Fibroblast of the aortic adventitia (primary cell): ENCODE measurements around the gene SH3BP5. TPM values are rescaled to one million over a fixed set of nuclear protein-coding genes. Genes with fewer than 3 reads are reported as not detected.

Experiments
- DNase-seq: peaks from one replicate; pipeline ENCODE4 v3.0.0-alpha.2; 2010; ENCODE audit warnings: low read depth
- H3K4me3 ChIP-seq: 2 replicates; pipeline ENCODE4 v1.5.1; 2011; ENCODE audit warnings: low read depth, mild to moderate bottlenecking, control low read depth, low read length, moderate library complexity
- CTCF ChIP-seq: IDR thresholded peaks from 2 replicates; pipeline ENCODE4 v1.5.1; 2011; ENCODE audit warnings: mild to moderate bottlenecking, low read length, control low read depth, inconsistent platforms; ENCODE audit not compliant: insufficient read depth
- total RNA-seq: library from RNA; depleted of rRNA; stranded (reverse); fragments of >200 nt; gene quantifications from 2 replicates; pipeline ENCODE4 v1.2.3, GENCODE V29; 2012; ENCODE audit warnings: low replicate concordance

Gene SH3BP5
- total RNA-seq, 1 donor, result 25.5 TPM

DNA sequence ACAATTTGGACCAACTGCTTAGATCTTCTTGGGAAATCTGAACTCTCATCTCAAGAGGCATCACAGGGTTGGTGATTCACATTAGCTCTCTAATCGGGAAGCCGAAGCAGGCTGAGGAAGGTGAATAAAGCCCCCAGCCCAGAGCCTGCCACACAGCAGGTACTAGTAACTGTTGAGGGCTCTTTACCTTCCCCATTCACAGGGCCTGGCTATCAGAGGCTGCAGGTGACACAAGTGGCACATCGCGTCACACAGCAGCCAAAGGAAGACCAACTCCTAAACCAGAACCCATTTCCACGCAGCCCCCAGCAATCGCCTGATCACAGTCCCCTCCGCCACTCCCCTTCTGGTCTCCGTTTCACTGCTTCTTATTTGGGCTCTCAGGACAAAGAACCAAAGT lies 29.2 kb downstream of the SH3BP5 start:
- H3K4me3 ChIP-seq, result no peak overlapping the region
- no peak for TF ChIP-seq CTCF
- no peak for DNase-seq

- DNase-seq, result no peak
- no peak overlapping the region for H3K4me3 ChIP-seq
- TF ChIP-seq CTCF, result no peak
Measured at GRCh38 chr3:15301761-15302160, 30.6 kb downstream of the SH3BP5 start.

GRCh38 chr3:15300323-15301078 lies 31.9 kb downstream of the SH3BP5 start:
- H3K4me3 ChIP-seq, result no peak overlapping the region
- TF ChIP-seq CTCF, result no peak
- peak; percentile 75 for DNase-seq

GRCh38 chr3:15299036-15299435 lies 33.4 kb downstream of the SH3BP5 start:
- TF ChIP-seq CTCF, result no peak
- no peak overlapping the region for H3K4me3 ChIP-seq
- DNase-seq, result peak; percentile 43

- no peak for TF ChIP-seq CTCF
- DNase-seq, result no peak
- no peak overlapping the region for H3K4me3 ChIP-seq
Measured at GRCh38 chr3:15298504-15298903, 33.9 kb downstream of the SH3BP5 start.

GRCh38 chr3:15297608-15298350 lies 34.6 kb downstream of the SH3BP5 start:
- no peak overlapping the region for H3K4me3 ChIP-seq
- TF ChIP-seq CTCF, result no peak
- DNase-seq, result no peak
